Glutamatergic neuron (in vitro differentiated cells): ENCODE measurements around the gene POMZP3. TPM values are rescaled to one million over a fixed set of nuclear protein-coding genes. Genes with fewer than 3 reads are reported as not detected.
A peak's percentile ranks its signal among the peaks of the same experiment; 100 is the strongest.
"Not testable (repeated sequence)": the region's sequence is repeated elsewhere in the genome, so short reads cannot be mapped to it uniquely, and the experiment has no call there.

Experiments used
- DNase-seq: peaks from one replicate; pipeline ENCODE4 v3.0.0; 2022
- H3K27ac Mint-ChIP-seq: one replicate; pipeline ENCODE4 v1.8.0; 2020; ENCODE audit warnings: mild to moderate bottlenecking, mixed read lengths, inconsistent platforms; ENCODE audit not compliant: unreplicated experiment
- H3K27me3 Mint-ChIP-seq: one replicate; pipeline ENCODE4 v1.8.0; 2020; ENCODE audit warnings: mild to moderate bottlenecking, moderate library complexity, mixed read lengths, inconsistent platforms; ENCODE audit not compliant: unreplicated experiment
- H3K36me3 Mint-ChIP-seq: one replicate; pipeline ENCODE4 v1.8.0; 2020; ENCODE audit warnings: mild to moderate bottlenecking, mixed read lengths, inconsistent platforms; ENCODE audit not compliant: unreplicated experiment
- H3K4me1 Mint-ChIP-seq: one replicate; pipeline ENCODE4 v1.8.0; 2020; ENCODE audit warnings: mild to moderate bottlenecking, low read depth, mixed read lengths, inconsistent platforms; ENCODE audit not compliant: unreplicated experiment
- H3K4me3 Mint-ChIP-seq: one replicate; pipeline ENCODE4 v1.8.0; 2020; ENCODE audit warnings: mild to moderate bottlenecking, mixed read lengths, inconsistent platforms; ENCODE audit not compliant: unreplicated experiment
- H3K9me3 Mint-ChIP-seq: one replicate; pipeline ENCODE4 v1.8.0; 2020; ENCODE audit warnings: mild to moderate bottlenecking, moderate library complexity, mixed read lengths, inconsistent platforms; ENCODE audit not compliant: unreplicated experiment
- total RNA-seq: library from RNA; stranded (reverse); fragmentation: NEBNext Ultra II Directional; extraction: Animal tissue kit (Norgen Biotek cat#: 25700); gene quantifications from one replicate; pipeline ENCODE4 v1.2.1, GENCODE V29; 2021; ENCODE audit not compliant: unreplicated experiment

POMZP3 gene
- total RNA-seq, 1 donor from 2014 or later = 29.5 TPM

DNA sequence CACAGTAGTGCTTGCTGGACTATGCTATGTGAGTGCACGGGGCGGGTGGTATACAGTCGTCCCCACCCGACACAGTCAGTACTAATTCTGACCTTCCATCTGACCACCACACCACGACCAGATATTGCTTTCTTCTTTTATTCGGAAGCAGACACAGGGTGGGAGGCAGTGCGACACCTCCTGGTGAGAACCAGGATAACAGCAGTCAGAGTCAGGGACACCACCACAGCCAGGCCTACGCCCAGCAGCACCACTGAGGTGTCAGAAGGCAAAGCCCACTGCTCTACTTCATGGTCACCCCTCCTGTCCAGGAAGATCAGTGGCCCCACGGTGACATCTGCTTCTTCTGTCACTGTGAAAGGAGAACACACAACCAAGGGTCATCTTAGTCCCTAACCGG is 17.2 kb downstream of the POMZP3 start:
- not testable (repeated sequence) for H3K36me3 Mint-ChIP-seq, H3K9me3 Mint-ChIP-seq, DNase-seq, H3K4me3 Mint-ChIP-seq, H3K4me1 Mint-ChIP-seq, H3K27me3 Mint-ChIP-seq, H3K27ac Mint-ChIP-seq

GRCh38 chr7:76608469-76608868 is 18.6 kb downstream of the POMZP3 start:
- H3K4me3 Mint-ChIP-seq, DNase-seq, H3K4me1 Mint-ChIP-seq, H3K27me3 Mint-ChIP-seq, H3K9me3 Mint-ChIP-seq, H3K27ac Mint-ChIP-seq, H3K36me3 Mint-ChIP-seq: not testable (repeated sequence)

GRCh38 chr7:76606027-76606426 is 21.1 kb downstream of the POMZP3 start:
- H3K27ac Mint-ChIP-seq, H3K4me3 Mint-ChIP-seq, H3K36me3 Mint-ChIP-seq: not testable (repeated sequence)

DNA sequence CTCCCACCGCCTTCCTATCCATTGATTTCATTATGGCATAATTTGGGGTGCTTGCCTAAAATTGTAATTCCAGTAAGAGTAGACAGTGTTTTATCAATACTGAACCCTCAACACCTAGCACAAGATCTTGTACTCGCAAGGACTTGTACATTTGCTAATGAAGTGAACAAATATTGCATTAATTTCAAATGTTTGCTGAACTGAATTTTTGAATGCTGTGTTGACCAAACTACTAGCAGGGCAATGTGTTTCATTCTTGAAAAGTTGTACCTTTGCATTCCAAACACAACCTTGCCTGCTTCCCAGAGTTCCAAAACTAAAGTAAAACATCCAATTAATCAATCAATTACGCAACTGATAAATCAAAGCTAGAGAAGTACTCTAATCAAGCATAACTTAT is 26.4 kb downstream of the POMZP3 start:
- peak overlapping the region; percentile 59 for H3K27ac Mint-ChIP-seq
- H3K4me1 Mint-ChIP-seq, H3K36me3 Mint-ChIP-seq, DNase-seq, H3K4me3 Mint-ChIP-seq, H3K27me3 Mint-ChIP-seq, H3K9me3 Mint-ChIP-seq: not testable (repeated sequence)

More at GRCh38 chr7:76606027-76606426, 21.1 kb downstream of the POMZP3 start:
- not testable (repeated sequence) for H3K27me3 Mint-ChIP-seq, DNase-seq, H3K9me3 Mint-ChIP-seq, H3K4me1 Mint-ChIP-seq

- DNase-seq, H3K27me3 Mint-ChIP-seq, H3K9me3 Mint-ChIP-seq, H3K36me3 Mint-ChIP-seq, H3K27ac Mint-ChIP-seq, H3K4me3 Mint-ChIP-seq, H3K4me1 Mint-ChIP-seq: not testable (repeated sequence)
Measured at GRCh38 chr7:76600116-76600482, 27.0 kb downstream of the POMZP3 start.

DNA sequence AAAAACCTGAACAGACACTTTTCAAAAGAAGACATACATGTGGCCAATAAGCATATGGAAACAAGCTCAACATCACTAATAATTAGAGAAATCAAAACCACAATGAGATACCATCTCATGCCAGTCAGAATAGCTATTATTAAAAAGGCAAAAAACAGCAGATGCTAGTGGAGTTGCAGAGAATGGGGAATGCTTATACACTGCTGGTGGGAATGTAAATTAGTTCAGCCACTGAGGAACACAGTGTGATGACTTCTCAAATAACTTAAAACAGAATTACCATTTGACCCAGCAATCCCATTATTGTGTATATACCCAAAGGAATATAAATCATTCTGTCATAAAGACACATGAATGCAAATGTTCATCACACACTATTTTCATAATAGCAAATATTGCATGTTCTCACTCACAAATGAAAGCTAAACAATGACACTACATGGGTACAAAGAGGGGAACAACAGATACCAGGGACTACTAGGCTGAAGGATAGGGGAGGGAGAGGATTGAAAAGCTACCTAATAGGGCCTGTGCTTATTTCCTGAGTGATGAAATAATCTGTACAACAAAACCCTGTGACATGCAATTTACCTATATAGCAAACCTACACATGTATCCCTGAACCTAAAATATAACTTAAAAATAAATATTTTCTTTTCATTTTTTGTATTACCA is 28.4 kb downstream of the POMZP3 start:
- H3K27ac Mint-ChIP-seq, H3K27me3 Mint-ChIP-seq, H3K9me3 Mint-ChIP-seq, H3K4me3 Mint-ChIP-seq, H3K4me1 Mint-ChIP-seq, DNase-seq, H3K36me3 Mint-ChIP-seq: not testable (repeated sequence)

DNA sequence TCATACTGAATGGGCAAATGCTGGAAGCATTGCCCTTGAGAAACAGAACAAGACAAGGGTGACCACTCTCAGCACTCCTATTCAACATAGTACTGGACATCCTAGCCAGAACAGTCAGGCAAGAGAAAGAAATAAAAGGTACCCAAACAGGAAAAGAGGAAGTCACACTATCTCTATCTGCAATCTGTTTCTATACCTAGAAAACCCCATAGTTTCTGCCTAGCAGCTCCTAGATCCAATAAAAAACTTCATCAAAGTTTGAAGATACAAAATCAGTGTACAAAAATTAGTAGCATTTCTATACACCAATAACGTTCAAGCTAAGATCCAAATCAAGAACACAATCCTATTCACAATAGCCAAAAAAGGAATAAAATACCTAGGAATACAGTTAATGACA is 29.8 kb downstream of the POMZP3 start:
- not testable (repeated sequence) for H3K9me3 Mint-ChIP-seq, H3K27ac Mint-ChIP-seq, H3K36me3 Mint-ChIP-seq, H3K4me3 Mint-ChIP-seq, DNase-seq, H3K4me1 Mint-ChIP-seq, H3K27me3 Mint-ChIP-seq

GRCh38 chr7:76592694-76593093 is 34.4 kb downstream of the POMZP3 start:
- H3K36me3 Mint-ChIP-seq, H3K4me3 Mint-ChIP-seq, H3K4me1 Mint-ChIP-seq, DNase-seq, H3K27me3 Mint-ChIP-seq, H3K27ac Mint-ChIP-seq, H3K9me3 Mint-ChIP-seq: not testable (repeated sequence)

- not testable (repeated sequence) for H3K36me3 Mint-ChIP-seq, H3K27ac Mint-ChIP-seq, DNase-seq, H3K9me3 Mint-ChIP-seq, H3K4me1 Mint-ChIP-seq, H3K4me3 Mint-ChIP-seq, H3K27me3 Mint-ChIP-seq
Measured at GRCh38 chr7:76591602-76592304, 35.3 kb downstream of the POMZP3 start.

DNA sequence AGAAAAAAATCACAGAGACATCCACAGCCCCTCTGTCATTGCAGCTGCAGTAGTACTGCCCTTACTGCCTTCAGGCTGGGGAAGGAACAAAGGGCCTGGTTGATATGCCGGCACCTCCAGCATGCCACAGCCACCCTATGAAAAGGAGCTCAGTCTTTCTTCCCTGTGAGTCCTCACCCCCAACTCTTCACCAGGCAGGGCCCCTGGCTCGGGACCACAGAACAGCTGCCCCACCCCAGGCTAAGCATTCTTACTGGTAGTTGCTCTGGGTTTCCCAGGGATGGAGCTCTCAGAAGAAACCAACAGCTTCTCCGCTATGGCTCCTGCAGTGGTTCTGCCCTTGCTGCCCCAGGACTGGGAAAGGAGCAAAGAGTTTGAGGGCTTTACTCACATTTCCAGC is 36.0 kb downstream of the POMZP3 start:
- H3K36me3 Mint-ChIP-seq, H3K4me3 Mint-ChIP-seq, H3K27ac Mint-ChIP-seq, H3K9me3 Mint-ChIP-seq, H3K27me3 Mint-ChIP-seq, DNase-seq, H3K4me1 Mint-ChIP-seq: not testable (repeated sequence)

DNA sequence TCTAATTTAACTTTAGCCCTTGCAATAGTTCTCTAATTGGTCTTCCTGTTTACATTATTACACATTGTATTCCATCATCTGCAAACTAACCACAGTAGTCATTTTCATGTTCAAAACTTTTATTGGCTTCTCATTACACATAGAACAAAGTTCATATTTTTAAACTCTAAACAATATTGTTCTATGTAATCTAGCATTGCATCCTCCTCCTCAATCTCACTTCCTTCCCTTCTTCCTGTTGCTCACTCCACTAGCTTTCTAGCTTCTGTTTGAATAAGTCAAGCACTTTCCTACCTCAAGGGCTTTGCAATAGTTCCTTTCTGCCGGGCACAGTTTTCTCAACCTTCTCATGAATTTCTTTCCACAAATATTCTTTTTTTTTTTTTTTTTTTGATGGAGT is 38.5 kb downstream of the POMZP3 start:
- not testable (repeated sequence) for H3K9me3 Mint-ChIP-seq, H3K27me3 Mint-ChIP-seq, H3K4me3 Mint-ChIP-seq, DNase-seq, H3K36me3 Mint-ChIP-seq, H3K27ac Mint-ChIP-seq
- H3K4me1 Mint-ChIP-seq = peaks cover 10% of the 10 kb centered on the region

GRCh38 chr7:76586585-76587315 is 40.3 kb downstream of the POMZP3 start:
- DNase-seq, H3K9me3 Mint-ChIP-seq, H3K4me3 Mint-ChIP-seq, H3K27me3 Mint-ChIP-seq, H3K27ac Mint-ChIP-seq, H3K36me3 Mint-ChIP-seq: not testable (repeated sequence)
- peaks cover 15% of the 10 kb centered on the region for H3K4me1 Mint-ChIP-seq
